Stimulated activated CD8-positive, alpha-beta memory T cell treated with anti-CD3 and anti-CD28 coated beads, Interleukin-15, amount 100 ng/mL, for 1 hour (primary cell): ENCODE measurements around the gene IFNL3.
"Not testable (repeated sequence)": the region's sequence is repeated elsewhere in the genome, so short reads cannot be mapped to it uniquely, and the experiment has no call there.

Experiments used
- DNase-seq: peaks from one replicate; pipeline ENCODE4 v3.0.0-alpha.2; 2020; ENCODE audit warnings: low read depth

The IFNL3 gene

GRCh38 chr19:39253374-39254149 is 8.8 kb upstream of the IFNL3 start:
- DNase-seq, result no peak

- no peak for DNase-seq
Measured at GRCh38 chr19:39252458-39252857, 7.7 kb upstream of the IFNL3 start.

GRCh38 chr19:39251846-39252245 is 7.0 kb upstream of the IFNL3 start:
- DNase-seq, result no peak

- DNase-seq, result no peak
Measured at GRCh38 chr19:39251081-39251480, 6.3 kb upstream of the IFNL3 start.

- DNase-seq, result no peak
Measured at GRCh38 chr19:39248806-39249205, 4.0 kb upstream of the IFNL3 start, which contains the start of gene IFNL4. TSS of gene IFNL4 (minus strand) at chr19:39248856.

- DNase-seq, result no peak
Measured at GRCh38 chr19:39247701-39248664, 3.2 kb upstream of the IFNL3 start.

GRCh38 chr19:39246951-39247669 is 2.3 kb upstream of the IFNL3 start:
- no peak for DNase-seq

GRCh38 chr19:39245166-39245565 is 360 bp upstream of the IFNL3 start:
- not testable (repeated sequence) for DNase-seq

GRCh38 chr19:39243741-39244140 is 1.1 kb downstream of the IFNL3 start:
- DNase-seq, result not testable (repeated sequence)

GRCh38 chr19:39240421-39240820 is 4.4 kb downstream of the IFNL3 start:
- DNase-seq, result no peak

- no peak for DNase-seq
Measured at GRCh38 chr19:39238944-39239343, 5.9 kb downstream of the IFNL3 start.

- DNase-seq, result no peak
Measured at GRCh38 chr19:39238209-39238608, 6.6 kb downstream of the IFNL3 start.

GRCh38 chr19:39237200-39238184 is 7.3 kb downstream of the IFNL3 start:
- DNase-seq, result no peak

GRCh38 chr19:39236527-39236926 is 8.3 kb downstream of the IFNL3 start:
- no peak for DNase-seq

GRCh38 chr19:39232708-39233107 is 12.1 kb downstream of the IFNL3 start:
- DNase-seq, result no peak

GRCh38 chr19:39230096-39230764 is 14.6 kb downstream of the IFNL3 start:
- no peak for DNase-seq

GRCh38 chr19:39224910-39225309 is 19.9 kb downstream of the IFNL3 start:
- DNase-seq, result no peak

- DNase-seq, result no peak
Measured at GRCh38 chr19:39223703-39224279, 21.0 kb downstream of the IFNL3 start.

- not testable (repeated sequence) for DNase-seq
Measured at GRCh38 chr19:39219108-39219507, 25.7 kb downstream of the IFNL3 start.
